Hepatocyte (in vitro differentiated cells): ENCODE measurements around the gene TKT. TPM values are rescaled to one million over a fixed set of nuclear protein-coding genes. Genes with fewer than 3 reads are reported as not detected.

Experiments
- DNase-seq: peaks from one replicate; pipeline ENCODE4 v3.0.0-alpha.2; 2016; ENCODE audit warnings: low spot score
- H2AFZ ChIP-seq: fragments of 200-600 bp; sonication (generic); 2 replicates; pipeline ENCODE4 v1.6.0; 2016; ENCODE audit warnings: antibody characterized with exemption, mild to moderate bottlenecking
- H3K27ac ChIP-seq: fragments of 200-600 bp; sonication (generic); 2 replicates; pipeline ENCODE4 v1.5.1; 2016; ENCODE audit warnings: mild to moderate bottlenecking
- H3K27me3 ChIP-seq: fragments of 200-600 bp; sonication (generic); 2 replicates; pipeline ENCODE4 v1.6.1; 2016
- H3K36me3 ChIP-seq: fragments of 200-600 bp; sonication (generic); replicated peaks from 2 replicates; pipeline ENCODE4 v1.5.1; 2016; ENCODE audit warnings: low read depth; ENCODE audit not compliant: insufficient read depth
- H3K4me1 ChIP-seq: fragments of 200-600 bp; sonication (generic); 2 replicates; pipeline ENCODE4 v1.5.1; 2016; ENCODE audit warnings: mild to moderate bottlenecking, moderate library complexity; ENCODE audit not compliant: insufficient read depth
- H3K4me2 ChIP-seq: fragments of 200-600 bp; sonication (generic); 2 replicates; pipeline ENCODE4 v1.6.0; 2016
- H3K4me3 ChIP-seq: fragments of 200-600 bp; sonication (generic); 2 replicates; pipeline ENCODE4 v1.5.1; 2016; ENCODE audit warnings: mild to moderate bottlenecking
- H3K79me2 ChIP-seq: fragments of 200-600 bp; sonication (generic); 2 replicates; pipeline ENCODE4 v1.6.0; 2017; ENCODE audit warnings: mild to moderate bottlenecking
- H3K9me2 ChIP-seq: fragments of 200-600 bp; sonication (generic); replicated peaks from 2 replicates; pipeline ENCODE4 v1.6.0; 2017; ENCODE audit warnings: mild to moderate bottlenecking; ENCODE audit not compliant: insufficient read depth
- H3K9me3 ChIP-seq: fragments of 200-600 bp; sonication (generic); 2 replicates; pipeline ENCODE4 v1.5.1; 2016; ENCODE audit warnings: low read depth, mild to moderate bottlenecking
- H4K20me1 ChIP-seq: fragments of 200-600 bp; sonication (generic); 2 replicates; pipeline ENCODE4 v1.6.0; 2016; ENCODE audit warnings: mild to moderate bottlenecking; ENCODE audit not compliant: insufficient read depth, poor library complexity, severe bottlenecking
- CTCF ChIP-seq: fragments of 200-600 bp; sonication (generic); IDR thresholded peaks from 2 replicates; pipeline ENCODE4 v1.5.1; 2016; ENCODE audit warnings: antibody characterized with exemption, mild to moderate bottlenecking; ENCODE audit not compliant: poor library complexity
- EZH2 ChIP-seq: fragments of 200-600 bp; sonication (generic); IDR thresholded peaks from 2 replicates; pipeline ENCODE4 v1.6.1; 2016; ENCODE audit warnings: antibody characterized with exemption, mild to moderate bottlenecking, borderline replicate concordance
- EZH2phosphoT487 ChIP-seq: fragments of 200-600 bp; sonication (generic); IDR thresholded peaks from one replicate; pipeline ENCODE4 v1.6.1; 2018; ENCODE audit warnings: antibody characterized with exemption, mild to moderate bottlenecking, low read depth, moderate library complexity; ENCODE audit not compliant: unreplicated experiment, severe bottlenecking
- WGBS: methylation state at CpG from one replicate; pipeline ENCODE4 v1.1.6; 2016; ENCODE audit warnings: low lambda C conversion rate; ENCODE audit errors: missing lambda C conversion rate; 5-methylcytosine and 5-hydroxymethylcytosine counted together
- polyA plus RNA-seq: library from polyadenylated mRNA; unstranded; fragments of >200 nt; fragmentation: Nextera tagmentation; extraction: Ambion mirVana; gene quantifications from 2 replicates; pipeline ENCODE4 v1.2.1, GENCODE V29; 2016
- total RNA-seq: library from RNA; depleted of rRNA; stranded (reverse); fragments of >200 nt; gene quantifications from 2 replicates; pipeline ENCODE4 v1.2.3, GENCODE V29; 2014

Gene TKT
- total and polyA plus RNA-seq, 2 experiments from 2014 or later, result 149 to 265 TPM

GRCh38 chr3:53260286-53260785 is 4.5 kb upstream of the TKT start:
- no peak overlapping the region for H3K27ac ChIP-seq
- 78% methylated on average over 4 of the region's 4 CpGs for WGBS
- TF ChIP-seq CTCF (no peak), EZH2 (no peak), EZH2phosphoT487 (no peak)

GRCh38 chr3:53259427-53260259 is 3.8 kb upstream of the TKT start:
- H3K79me2 ChIP-seq, result peaks cover 7% of the 10 kb centered on the region
- no peaks in the 10 kb centered on the region for H3K9me2 ChIP-seq
- no peaks in the 10 kb centered on the region for H3K4me1 ChIP-seq
- no peak overlapping the region for H3K4me3 ChIP-seq
- no peak for TF ChIP-seq EZH2phosphoT487
- 73% methylated on average over 9 of the region's 9 CpGs for WGBS
- DNase-seq, result no peak
- H3K36me3 ChIP-seq, result no peaks in the 10 kb centered on the region
- H2AFZ ChIP-seq, result no peak overlapping the region
- H3K27ac ChIP-seq, result no peak overlapping the region
- H3K27me3 ChIP-seq, result no peaks in the 10 kb centered on the region
- peaks cover 1% of the 10 kb centered on the region for H4K20me1 ChIP-seq
- no peak overlapping the region for H3K4me2 ChIP-seq
- no peaks in the 10 kb centered on the region for H3K9me3 ChIP-seq

More at GRCh38 chr3:53260286-53260785, 4.5 kb upstream of the TKT start:
- Histone ChIP-seq H3K4me1 (no peaks in the 10 kb centered on the region), H4K20me1 (no peaks in the 10 kb centered on the region), H3K9me2 (no peaks in the 10 kb centered on the region), H3K27me3 (no peaks in the 10 kb centered on the region), H3K4me3 (no peak overlapping the region), H3K4me2 (no peak overlapping the region), H3K36me3 (no peaks in the 10 kb centered on the region), H3K79me2 (peaks cover under 1% of the 10 kb centered on the region), H2AFZ (no peak overlapping the region), H3K9me3 (no peaks in the 10 kb centered on the region)
- no peak for DNase-seq

- H3K27ac ChIP-seq, result no peak overlapping the region
- H4K20me1 ChIP-seq, result peaks cover 9% of the 10 kb centered on the region
- no peaks in the 10 kb centered on the region for H3K36me3 ChIP-seq
- WGBS, result 78% methylated on average over 8 of the region's 8 CpGs
- no peak for DNase-seq
- H3K4me2 ChIP-seq, result no peak overlapping the region
- H3K79me2 ChIP-seq, result peaks cover 16% of the 10 kb centered on the region
- peaks cover 5% of the 10 kb centered on the region for H3K4me1 ChIP-seq
- no peaks in the 10 kb centered on the region for H3K27me3 ChIP-seq
- TF ChIP-seq EZH2 (no peak), CTCF (no peak), EZH2phosphoT487 (no peak)
- H3K9me3 ChIP-seq, result no peaks in the 10 kb centered on the region
- no peaks in the 10 kb centered on the region for H3K9me2 ChIP-seq
- no peak overlapping the region for H3K4me3 ChIP-seq
- H2AFZ ChIP-seq, result no peak overlapping the region
These were observed 3.0 kb upstream of the TKT start for GRCh38 chr3:53258600-53259426.

GRCh38 chr3:53257465-53257864 is 1.6 kb upstream of the TKT start:
- peaks cover 29% of the 10 kb centered on the region for H3K79me2 ChIP-seq
- H2AFZ ChIP-seq, result no peak overlapping the region
- H3K9me3 ChIP-seq, result no peaks in the 10 kb centered on the region
- H3K27ac ChIP-seq, result no peak overlapping the region
- WGBS, result 100% methylated on average over 4 of the region's 4 CpGs
- H3K36me3 ChIP-seq, result no peaks in the 10 kb centered on the region
- no peaks in the 10 kb centered on the region for H3K9me2 ChIP-seq
- peaks cover 15% of the 10 kb centered on the region for H3K4me1 ChIP-seq
- no peak for TF ChIP-seq CTCF
- no peak for TF ChIP-seq EZH2phosphoT487
- TF ChIP-seq EZH2, result no peak
- H3K4me3 ChIP-seq, result no peak overlapping the region
- H3K27me3 ChIP-seq, result no peaks in the 10 kb centered on the region
- peaks cover 22% of the 10 kb centered on the region for H4K20me1 ChIP-seq
- H3K4me2 ChIP-seq, result no peak overlapping the region
- no peak for DNase-seq
